Hindlimb muscle (tissue), 1 donor: Measurements from ENCODE around the gene ERICH4. TPM values are rescaled to one million over a fixed set of nuclear protein-coding genes. Genes with fewer than 3 reads are reported as not detected.
"Not testable (repeated sequence)": the region's sequence is repeated elsewhere in the genome, so short reads cannot be mapped to it uniquely, and the experiment has no call there.

Source experiments
- DNase-seq: peaks from one replicate; pipeline ENCODE4 v3.0.0-alpha.2; 2013
- polyA plus RNA-seq: library from polyadenylated mRNA; unstranded; fragments of 120-200 nt; gene quantifications from one replicate; pipeline ENCODE4 v1.2.1, GENCODE V29; 2013; ENCODE audit not compliant: insufficient read length

Gene ERICH4
- polyA plus RNA-seq, 1 donor: not detected

- DNase-seq: no peak
These were observed 6.9 kb upstream of the ERICH4 start for GRCh38 chr19:41435936-41436673.

- DNase-seq: no peak
These were observed 6.3 kb upstream of the ERICH4 start for GRCh38 chr19:41436674-41436951.

DNA sequence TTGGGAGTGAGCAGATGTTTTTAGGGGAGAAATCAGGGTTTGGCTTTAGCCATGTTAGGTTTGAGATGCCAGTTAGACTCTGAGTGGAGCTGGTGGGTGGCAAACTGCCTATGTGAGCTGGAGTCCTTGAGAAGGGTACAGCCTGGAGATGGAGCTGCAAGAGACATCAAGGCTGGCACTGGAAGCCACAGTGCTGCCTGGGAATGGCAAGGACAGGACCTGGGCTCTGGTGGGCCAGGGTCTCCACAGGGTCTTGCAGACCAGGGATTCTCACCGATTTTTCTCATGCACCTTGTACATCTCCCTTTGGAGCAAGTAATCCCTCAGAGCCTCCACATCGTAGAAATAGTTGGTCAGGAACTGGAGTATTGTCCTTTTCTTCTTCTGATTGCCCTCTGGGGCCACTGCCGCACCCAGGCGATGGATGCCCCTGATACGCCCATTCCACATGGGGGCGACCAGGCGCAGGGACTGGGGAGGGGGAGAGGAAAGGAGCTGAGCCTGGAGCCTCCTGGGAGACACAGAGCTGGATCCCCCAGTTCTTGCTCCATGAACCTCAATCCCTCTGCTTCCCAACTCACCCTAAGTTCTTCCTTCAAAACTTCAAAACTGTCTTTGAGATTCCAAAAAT, 4.9 kb upstream of the ERICH4 start:
- DNase-seq: no peak

DNA sequence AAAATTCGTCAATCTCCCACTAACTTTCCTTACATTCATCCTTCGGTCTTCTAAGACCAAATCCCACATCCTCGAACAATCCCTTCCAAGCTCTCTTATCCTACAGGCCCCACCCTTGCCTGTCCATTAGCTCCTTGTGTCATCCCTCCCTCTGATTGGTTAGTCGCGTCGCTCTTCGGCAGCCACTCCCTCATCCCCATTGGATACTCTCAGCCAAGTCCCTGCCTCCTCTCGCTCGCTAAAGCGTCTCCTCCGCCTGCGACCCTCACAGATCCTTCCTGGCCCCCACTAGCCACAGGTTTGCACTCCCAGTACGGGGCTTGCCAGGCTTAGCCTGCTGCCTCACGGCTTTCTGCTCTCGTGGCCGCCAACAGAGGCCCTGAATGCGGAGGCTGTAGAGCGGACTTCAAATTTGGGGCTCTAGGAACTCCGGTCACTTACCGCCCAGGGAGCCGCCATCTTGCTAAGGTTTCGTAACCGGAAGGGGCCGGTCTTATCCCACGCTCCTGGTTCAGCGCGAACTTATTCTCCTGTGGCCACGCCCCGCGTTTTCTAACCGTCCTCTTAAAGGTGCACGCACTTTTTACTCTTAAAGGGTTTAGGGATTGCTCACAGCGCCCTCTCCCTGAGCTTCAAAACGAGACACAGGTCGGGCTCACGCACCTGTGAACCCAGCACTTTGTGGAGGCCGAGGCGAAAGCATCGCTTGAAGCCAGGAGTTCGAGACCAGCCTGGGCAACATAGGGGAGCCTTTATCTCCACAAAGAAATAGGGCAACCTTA, 3.3 kb upstream of the ERICH4 start, which contains the start of gene DMAC2:
Gene DMAC2, minus strand, starts transcription at position 472 of the 782 bp plus-strand sequence. Its CDS starts 13 bp downstream, at position 459.
- DNase-seq: peak; percentile 95

- no peak for DNase-seq
These were observed 1.5 kb upstream of the ERICH4 start for GRCh38 chr19:41441321-41441945.

- DNase-seq: no peak
These were observed 978 bp downstream of the ERICH4 start for GRCh38 chr19:41443813-41444455.

DNA sequence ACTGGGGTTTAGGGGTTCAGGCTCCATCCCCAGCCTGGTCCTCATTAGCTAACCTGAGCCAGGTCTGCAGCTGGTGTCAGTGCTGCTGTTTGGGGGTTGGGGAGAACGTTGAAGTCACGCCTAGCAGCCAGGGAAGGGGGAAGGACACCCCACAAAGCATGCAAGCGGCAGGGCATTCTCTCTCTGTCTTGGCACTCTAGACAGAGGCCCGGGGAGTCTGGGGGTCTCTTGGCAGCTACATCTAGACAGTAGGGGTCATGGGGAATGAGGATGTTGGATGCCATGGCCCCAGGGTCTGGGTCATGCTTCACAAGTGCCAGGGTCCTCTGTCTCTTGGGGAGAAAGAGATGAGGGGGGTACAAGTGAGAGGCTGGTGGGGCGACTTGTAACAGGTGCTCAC, 2.6 kb downstream of the ERICH4 start:
- DNase-seq: no peak

DNA sequence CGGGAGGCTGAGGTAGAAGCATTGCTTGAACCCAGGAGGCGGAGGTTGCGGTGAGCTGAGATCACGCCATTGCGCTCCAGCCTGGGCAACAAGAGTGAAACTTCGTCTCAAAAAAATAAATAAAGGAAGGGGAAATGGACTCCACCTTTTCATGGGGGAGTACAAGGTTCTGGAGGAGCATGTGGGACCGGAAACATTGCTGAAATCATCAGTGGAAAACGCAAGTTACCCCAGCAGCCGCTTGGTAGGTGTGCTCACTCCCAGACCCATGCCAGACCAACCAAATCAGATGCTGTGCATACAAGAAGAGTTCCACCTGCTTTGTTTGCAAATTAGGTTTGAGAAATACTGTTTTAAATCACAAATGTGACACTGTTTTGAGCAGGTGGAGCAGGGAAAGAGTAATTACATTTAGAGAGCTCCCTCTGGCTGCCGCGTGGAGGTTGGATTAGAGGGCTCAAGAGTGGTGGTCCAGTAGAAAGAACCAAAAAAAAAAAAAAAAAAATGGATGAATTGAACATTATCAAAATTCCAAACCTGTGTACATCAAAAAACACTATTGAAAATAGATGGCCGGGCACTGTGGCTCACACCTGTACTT, 4.9 kb downstream of the ERICH4 start:
- DNase-seq: no peak

- peak; percentile 69 for DNase-seq
These were observed 6.3 kb downstream of the ERICH4 start for GRCh38 chr19:41449079-41449864.

DNA sequence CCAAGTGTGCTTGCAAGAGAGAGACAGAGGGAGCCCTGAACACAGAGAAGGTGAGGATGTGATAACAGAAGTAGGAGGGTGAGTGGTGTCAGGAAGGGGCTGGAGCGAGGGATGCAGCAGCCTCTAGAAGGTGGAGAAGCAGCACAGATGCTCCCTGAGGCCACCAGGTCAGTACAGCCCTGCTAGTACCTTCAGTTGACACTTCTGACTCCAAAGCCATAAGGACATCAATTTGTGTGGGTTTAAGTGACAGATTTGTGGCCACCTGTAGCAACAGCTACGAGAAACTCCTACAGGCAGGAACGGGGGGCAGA, 6.9 kb downstream of the ERICH4 start:
- no peak for DNase-seq

GRCh38 chr19:41452584-41453275, 9.8 kb downstream of the ERICH4 start:
- no peak for DNase-seq

GRCh38 chr19:41455936-41456335, 13.0 kb downstream of the ERICH4 start:
- no peak for DNase-seq

GRCh38 chr19:41456342-41456918, 13.5 kb downstream of the ERICH4 start:
- DNase-seq: no peak

- DNase-seq: no peak
These were observed 14.3 kb downstream of the ERICH4 start for GRCh38 chr19:41457241-41457640.

- DNase-seq: no peak
These were observed 19.5 kb downstream of the ERICH4 start for GRCh38 chr19:41462497-41462896.

DNA sequence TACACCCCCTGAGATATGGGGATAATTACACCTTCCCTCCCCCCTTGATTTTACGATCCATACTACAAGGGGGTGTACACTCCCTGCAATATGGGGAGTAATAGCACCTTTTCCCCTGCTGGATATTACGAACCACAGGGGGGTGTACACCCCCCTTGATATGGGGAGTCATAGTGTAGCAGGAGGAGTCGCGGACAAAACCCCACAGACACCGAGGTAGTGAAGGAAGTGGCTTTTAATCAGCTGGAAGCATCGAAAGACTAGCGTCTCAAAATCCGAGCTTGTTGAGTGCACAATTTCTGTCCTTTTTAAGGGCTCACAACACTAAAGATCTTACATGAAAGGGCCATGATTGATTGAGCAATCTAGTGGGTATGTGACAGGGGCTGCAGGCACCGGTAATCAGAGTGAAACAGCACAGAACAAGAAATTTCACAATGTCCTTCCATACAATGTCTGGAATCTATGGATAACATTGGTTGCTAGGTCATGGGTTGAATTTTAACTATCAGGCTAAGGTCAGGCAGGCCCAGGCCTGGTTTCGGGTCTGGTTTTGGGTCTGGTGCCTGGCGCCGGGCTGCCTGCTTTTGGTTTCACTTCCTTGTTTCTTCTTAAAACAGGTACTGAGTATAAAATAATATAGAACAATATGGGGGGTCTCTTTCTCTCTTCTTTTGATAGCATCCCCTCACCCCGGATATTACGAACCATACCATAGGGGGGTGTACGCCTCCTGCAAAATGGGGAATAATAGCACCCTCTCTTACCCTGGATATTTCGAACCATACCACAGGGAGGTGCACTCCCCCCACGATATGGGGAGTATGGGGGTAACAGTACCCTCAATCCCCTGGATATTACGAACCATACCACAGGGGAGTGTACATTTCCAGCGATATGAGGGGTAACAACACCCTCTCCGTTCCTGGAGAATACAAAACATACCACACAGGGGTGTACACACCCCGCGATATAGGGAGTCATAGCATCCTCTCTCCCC, 20.6 kb downstream of the ERICH4 start:
- DNase-seq: not testable (repeated sequence)

DNA sequence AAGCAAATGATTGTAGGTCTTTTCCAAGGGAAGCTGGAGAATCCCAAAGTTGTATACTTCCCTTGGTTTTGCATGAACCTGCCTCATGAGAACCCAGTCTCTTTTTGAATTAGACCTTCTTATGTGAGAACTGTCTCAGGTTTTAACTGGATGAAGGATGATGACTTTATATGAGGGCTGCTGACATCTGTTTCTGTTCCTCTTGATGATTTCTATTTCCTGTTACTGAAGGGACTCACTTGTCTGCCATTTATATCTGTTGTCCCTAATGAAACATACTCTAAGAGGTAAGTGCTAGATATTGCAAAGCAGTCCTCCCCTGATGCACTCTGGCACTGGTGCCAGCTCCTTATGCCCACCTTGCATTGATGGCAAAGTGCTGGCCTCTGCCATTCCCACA, 33.6 kb downstream of the ERICH4 start:
- DNase-seq: no peak

DNA sequence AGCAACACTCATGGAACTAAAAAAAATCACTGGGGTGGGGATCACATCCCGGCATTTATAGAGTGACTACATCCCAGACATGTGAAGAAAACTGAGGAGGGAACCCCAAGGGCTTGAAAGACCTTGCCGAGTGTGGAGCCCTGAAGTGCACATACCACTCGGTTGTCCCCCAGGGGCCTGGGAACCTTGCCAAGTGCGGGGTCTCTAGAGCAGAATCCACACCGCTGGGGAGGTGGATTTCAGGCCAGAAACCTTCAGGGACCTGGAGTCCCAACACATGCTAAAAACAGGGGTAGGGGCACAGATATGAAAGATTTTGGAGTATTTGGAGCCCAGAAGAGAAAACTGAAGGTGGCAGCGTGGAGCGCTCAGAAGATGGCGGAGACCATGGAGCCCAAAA, 35.2 kb downstream of the ERICH4 start:
- no peak for DNase-seq
